GM13976 (cell line): ENCODE data around the gene IFI30.

ENCODE experiments used
- DNase-seq: peaks from one replicate; pipeline ENCODE4 v3.0.0; 2012; ENCODE audit warnings: low spot score
- in situ Hi-C: fragments of 300-500 bp; cut with MboI; formaldehyde crosslinking; loops from one replicate; pipeline ENCODE4 v1.12.0; 2022; ENCODE audit warnings: low sequenced_read_pairs, mixed read lengths, inconsistent platforms; ENCODE audit not compliant: unreplicated experiment
- TF ChIP-seq, protein P1 (sequence below): IDR thresholded peaks from 2 replicates; pipeline ENCODE4 v1.5.1; 2012; ENCODE audit warnings: borderline replicate concordance, mild to moderate bottlenecking; ENCODE audit not compliant: insufficient read depth; ENCODE audit errors: extremely low read depth, missing control alignments, control extremely low read depth

IFI30 gene

DNA sequence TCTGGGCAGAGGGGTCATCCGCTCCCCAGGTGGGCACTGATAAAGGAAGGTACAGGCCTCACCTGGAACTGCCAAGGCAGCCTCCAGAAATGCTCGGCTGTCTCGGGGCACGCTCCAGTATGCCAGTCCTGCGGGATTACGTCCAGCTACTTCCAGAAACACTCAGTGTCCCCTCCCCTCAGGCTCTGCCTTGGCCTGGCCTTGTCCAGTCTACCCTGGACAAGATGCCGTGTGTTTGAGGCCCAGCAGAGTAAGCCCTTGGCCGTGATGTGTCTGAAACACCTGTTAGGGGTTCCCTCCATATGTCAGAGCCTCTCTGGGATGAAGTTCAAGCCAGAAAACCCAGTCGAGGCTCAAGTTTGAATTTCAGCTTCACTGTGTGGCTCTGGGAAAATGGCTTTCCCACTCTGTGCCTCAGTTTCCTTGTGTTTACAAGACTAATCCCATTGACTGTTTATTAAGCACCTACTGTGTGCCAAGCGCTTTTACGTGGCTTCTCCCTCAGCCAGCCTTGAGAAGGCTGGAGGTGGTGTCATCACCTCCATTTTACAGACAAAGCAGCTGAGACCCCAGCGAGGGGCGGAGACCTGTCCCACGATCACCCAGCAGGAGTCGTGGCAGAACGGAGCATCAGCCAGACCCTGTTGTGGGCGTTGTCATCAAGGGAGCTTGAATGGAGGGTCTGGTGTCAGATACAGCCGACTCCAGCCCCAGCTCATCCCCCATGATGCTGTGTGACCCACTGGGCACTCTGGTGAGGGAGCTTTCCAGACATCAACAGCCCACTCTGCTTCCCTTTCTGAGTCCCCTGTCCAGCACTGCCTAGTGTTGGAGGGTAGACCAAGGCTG is 22.6 kb upstream of the IFI30 start:
- in situ Hi-C loops: no loop called here
- TF ChIP-seq, protein P1, sequence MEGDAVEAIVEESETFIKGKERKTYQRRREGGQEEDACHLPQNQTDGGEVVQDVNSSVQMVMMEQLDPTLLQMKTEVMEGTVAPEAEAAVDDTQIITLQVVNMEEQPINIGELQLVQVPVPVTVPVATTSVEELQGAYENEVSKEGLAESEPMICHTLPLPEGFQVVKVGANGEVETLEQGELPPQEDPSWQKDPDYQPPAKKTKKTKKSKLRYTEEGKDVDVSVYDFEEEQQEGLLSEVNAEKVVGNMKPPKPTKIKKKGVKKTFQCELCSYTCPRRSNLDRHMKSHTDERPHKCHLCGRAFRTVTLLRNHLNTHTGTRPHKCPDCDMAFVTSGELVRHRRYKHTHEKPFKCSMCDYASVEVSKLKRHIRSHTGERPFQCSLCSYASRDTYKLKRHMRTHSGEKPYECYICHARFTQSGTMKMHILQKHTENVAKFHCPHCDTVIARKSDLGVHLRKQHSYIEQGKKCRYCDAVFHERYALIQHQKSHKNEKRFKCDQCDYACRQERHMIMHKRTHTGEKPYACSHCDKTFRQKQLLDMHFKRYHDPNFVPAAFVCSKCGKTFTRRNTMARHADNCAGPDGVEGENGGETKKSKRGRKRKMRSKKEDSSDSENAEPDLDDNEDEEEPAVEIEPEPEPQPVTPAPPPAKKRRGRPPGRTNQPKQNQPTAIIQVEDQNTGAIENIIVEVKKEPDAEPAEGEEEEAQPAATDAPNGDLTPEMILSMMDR: no peak
- DNase-seq: no peak

DNA sequence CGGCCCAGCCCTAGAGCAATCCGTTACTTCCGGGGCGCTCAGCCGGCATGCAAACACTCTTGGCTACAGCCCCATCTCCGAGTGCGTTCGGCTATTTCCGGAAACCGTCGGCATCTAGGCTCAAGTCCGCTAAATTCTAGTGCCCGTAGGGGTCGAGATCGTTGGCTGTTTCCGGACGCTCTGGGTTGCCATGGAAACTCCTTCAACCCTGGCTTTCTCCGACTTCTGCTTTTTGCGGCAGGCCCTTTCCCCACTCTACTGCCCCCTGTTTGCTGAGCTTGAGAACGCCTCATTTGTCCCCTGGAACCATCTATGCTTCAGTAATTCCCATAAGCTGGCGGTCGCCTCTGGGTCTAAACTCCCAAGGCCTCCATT is 21.2 kb upstream of the IFI30 start:
- TF ChIP-seq, protein P1: peak; percentile 62
- DNase-seq: peak; percentile 100
- in situ Hi-C loops: no loop called here

DNA sequence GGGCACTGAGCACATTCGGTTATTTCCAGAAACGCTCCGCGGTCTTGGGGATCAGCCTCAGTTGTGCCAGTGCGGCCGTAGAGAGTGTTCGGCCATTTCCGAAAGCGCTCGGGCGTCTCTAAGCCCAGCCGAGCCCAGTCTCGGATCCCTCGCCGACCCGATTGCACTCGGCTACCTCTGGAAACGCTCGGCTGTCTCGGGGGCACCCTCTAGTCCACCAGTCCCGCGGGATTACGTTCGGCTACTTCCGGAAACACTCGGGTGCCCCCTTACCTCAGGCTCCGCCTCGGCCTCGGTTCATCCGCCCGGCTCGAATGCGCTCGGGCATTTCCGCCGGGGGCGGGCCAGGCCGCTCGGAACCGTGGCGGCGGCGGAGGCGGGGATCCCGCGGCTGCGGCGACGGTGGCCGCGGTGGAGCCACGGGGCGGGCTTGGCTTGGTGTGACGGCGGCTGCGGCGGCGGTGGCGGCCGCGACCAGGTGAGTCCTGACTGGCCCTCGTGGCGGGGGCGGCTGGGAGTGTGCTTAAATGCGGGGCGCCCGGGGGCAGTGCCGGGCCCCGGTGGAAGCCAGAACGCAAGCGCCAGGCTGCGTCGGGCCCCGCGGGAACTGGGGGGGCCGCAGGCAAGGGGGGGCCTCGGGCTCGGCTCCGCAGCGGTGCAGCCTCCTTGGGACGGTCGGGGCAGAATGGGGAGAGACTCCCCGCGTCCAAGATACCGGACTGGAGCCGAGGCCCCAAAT is 20.6 kb upstream of the IFI30 start, which contains the start of gene PIK3R2:
Gene PIK3R2, plus strand, starts transcription at position 347 of the 739 bp plus-strand sequence. CDS start 2,717 bp downstream, outside the sequence.
- in situ Hi-C loops: no loop called here
- TF ChIP-seq, protein P1: no peak
- DNase-seq: peak; percentile 100

DNA sequence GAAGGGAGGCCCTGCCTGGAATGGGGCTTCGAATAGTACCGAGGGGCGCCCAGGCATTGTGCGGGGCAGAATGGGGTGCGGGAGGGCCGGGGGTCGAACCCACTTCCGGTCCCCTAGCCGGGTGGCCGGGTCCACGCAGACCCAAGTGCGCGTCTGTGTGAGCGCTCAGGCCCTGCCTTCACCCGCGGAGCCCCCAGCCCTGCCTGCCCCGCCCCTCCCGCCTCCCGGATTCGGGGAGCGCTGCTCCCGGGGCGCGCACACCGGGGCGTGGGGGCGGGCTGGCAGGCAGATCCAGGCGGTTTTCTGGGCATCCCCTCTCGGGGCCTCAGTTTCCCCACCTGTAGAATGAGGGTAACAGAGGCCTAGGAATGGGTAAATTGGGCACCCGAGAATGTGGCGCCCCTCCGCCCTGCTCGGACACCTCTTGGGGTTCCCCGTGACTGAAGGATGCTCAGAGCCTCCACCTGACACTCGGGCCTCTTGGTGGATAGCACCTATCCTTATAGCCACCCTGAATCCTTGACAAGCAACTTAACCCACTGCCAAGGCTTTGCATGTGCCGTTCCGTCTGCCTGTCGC is 20.0 kb upstream of the IFI30 start:
- in situ Hi-C loops: no loop called here
- TF ChIP-seq, protein P1: no peak
- no peak for DNase-seq

DNA sequence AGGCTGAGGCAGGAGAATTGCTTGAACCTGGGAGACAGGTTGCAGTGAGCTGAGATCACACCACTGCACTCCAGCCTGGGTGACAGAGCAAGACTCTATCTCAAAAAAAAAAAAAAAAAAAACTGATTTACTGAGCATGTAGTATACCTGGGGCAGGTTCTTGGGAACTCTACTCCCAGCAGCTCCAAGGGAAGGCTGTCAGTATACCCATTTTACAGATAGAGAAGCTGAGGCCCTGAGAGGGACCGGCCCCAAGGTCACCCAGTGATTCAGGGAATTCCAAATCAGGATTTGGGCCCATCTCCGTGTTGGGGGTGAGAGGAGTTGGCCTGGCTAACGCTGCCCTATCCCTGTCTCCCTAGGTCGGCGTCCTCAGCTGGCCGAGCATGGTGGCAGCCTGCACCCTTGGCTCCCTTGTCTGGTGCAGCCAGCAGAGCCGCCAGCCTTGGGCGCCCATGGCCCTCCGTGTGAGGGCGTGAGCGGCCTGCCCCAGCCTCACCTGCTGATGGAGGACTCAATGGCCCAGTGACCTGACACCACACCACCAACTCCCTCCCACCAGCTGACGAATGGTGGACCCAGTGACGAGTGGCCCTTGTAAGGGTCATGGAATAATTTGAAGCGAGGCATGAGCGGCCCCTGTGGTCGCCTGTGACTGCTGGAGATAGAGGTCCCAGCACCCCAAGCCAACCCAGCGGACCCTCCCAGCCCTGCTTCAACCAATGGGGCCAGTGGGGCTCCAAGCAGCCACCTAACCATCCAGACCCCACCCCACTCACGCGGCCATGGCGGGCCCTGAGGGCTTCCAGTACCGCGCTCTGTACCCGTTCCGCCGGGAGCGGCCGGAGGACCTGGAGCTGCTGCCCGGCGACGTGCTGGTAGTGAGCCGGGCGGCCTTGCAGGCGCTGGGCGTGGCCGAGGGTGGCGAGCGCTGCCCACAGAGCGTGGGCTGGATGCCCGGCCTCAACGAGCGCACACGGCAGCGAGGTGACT is 18.2 kb upstream of the IFI30 start:
- TF ChIP-seq, protein P1: no peak
- DNase-seq: no peak
- in situ Hi-C loops: no loop called here

DNA sequence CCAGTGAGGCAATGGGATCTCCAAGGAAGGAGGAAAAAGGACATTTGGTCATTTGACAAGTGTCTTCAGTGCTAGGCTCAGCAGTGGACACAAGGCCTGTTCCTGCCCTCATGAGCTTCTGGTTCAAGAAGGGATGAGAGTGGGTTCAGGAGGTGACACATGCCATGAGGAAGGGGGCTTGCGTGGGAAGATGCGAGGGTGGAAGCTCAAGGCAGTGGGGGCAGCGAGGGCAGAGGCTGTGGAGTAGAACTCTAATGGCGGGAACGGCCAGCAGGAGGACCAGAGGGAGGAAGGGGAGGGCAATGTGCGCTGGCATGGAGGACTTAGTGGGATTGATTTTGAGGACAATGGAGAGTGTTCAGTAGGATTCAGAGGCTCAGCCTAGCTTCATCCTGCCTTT is 17.3 kb upstream of the IFI30 start:
- DNase-seq: no peak
- in situ Hi-C loops: no loop called here
- TF ChIP-seq, protein P1: no peak
